ENCODE measurements around the gene CPZ.

DNA sequence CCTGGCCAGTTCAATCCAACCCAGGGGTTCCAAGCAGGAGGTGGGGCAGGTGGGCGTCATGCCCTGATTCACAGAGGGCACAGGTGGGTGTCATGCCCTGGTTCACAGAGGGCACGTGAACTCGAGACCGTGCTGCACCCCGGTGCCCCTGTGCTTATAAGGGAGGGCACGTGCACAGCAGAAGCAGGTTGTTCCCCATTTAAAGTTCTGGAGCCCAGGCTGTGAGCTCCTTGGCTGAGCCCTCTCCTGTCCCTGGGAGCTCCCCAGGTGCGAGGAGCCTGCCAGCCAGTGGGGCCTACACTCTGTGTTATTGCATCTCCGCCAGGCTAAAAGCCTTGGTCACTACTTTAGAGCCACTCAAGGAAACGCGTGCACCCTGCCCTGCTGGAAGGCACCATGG lies 3.2 kb upstream of the CPZ start:
- TF ChIP-seq, protein P1, sequence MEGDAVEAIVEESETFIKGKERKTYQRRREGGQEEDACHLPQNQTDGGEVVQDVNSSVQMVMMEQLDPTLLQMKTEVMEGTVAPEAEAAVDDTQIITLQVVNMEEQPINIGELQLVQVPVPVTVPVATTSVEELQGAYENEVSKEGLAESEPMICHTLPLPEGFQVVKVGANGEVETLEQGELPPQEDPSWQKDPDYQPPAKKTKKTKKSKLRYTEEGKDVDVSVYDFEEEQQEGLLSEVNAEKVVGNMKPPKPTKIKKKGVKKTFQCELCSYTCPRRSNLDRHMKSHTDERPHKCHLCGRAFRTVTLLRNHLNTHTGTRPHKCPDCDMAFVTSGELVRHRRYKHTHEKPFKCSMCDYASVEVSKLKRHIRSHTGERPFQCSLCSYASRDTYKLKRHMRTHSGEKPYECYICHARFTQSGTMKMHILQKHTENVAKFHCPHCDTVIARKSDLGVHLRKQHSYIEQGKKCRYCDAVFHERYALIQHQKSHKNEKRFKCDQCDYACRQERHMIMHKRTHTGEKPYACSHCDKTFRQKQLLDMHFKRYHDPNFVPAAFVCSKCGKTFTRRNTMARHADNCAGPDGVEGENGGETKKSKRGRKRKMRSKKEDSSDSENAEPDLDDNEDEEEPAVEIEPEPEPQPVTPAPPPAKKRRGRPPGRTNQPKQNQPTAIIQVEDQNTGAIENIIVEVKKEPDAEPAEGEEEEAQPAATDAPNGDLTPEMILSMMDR (IDR thresholded peaks at IDR 0.05) = no peak
- TF ChIP-seq POLR2A (IDR thresholded peaks at IDR 0.05) (no peak), POLR2AphosphoS5 (IDR thresholded peaks at IDR 0.05) (no peak), EP300 (IDR thresholded peaks at IDR 0.05) (no peak)

All from suprapubic skin (tissue), 4 donors.